Uterus (tissue), 4 donors: Measurements from ENCODE around the gene HEATR5B. TPM values are rescaled to one million over a fixed set of nuclear protein-coding genes. Genes with fewer than 3 reads are reported as not detected.
"Not testable (repeated sequence)": the region's sequence is repeated elsewhere in the genome, so short reads cannot be mapped to it uniquely, and the experiment has no call there.

Source experiments
- DNase-seq, 2 donors: peaks; one replicate each; pipeline ENCODE4 v3.0.0-alpha.2; 2019 to 2020
- H3K27ac ChIP-seq, 2 donors: fragments of 200-600 bp; sonication (generic); 1 replicate in 1 of 2; 2 replicates in 1 of 2; pipeline ENCODE4 v1.5.1; 2016 to 2018
- H3K27me3 ChIP-seq, 2 donors: fragments of 200-600 bp; sonication (generic); one replicate each; pipeline ENCODE4 v1.5.1; 2018 to 2019; ENCODE audit warnings: control low read depth in 1 of 2
- H3K36me3 ChIP-seq, 2 donors: fragments of 200-600 bp; sonication (generic); one replicate each; pipeline ENCODE4 v1.5.1; 2019; ENCODE audit warnings: control low read depth in 1 of 2
- H3K4me1 ChIP-seq, 2 donors: fragments of 200-600 bp; sonication (generic); one replicate each; pipeline ENCODE4 v1.5.1; 2018 to 2019; ENCODE audit warnings: control low read depth in 1 of 2
- H3K4me3 ChIP-seq, 2 donors: fragments of 200-600 bp; sonication (generic); 1 replicate in 1 of 2; 2 replicates in 1 of 2; pipeline ENCODE4 v1.5.1; 2018 to 2019; ENCODE audit warnings: mild to moderate bottlenecking in 1 of 2
- H3K9me3 ChIP-seq, 2 donors: fragments of 200-600 bp; sonication (generic); one replicate each; pipeline ENCODE4 v1.5.1; 2019; ENCODE audit warnings: control low read depth in 1 of 2
- POLR2A ChIP-seq, 2 donors: fragments of 450-650 bp; IDR thresholded peaks; one replicate each; pipeline ENCODE4 v1.6.1; 2016; ENCODE audit warnings: antibody characterized with exemption in 2 of 2, mild to moderate bottlenecking in 1 of 2, moderate library complexity in 1 of 2
- intact Hi-C: fragments of 100-400 bp; cut with DNase I; formaldehyde crosslinking; loops from one replicate; pipeline ENCODE4 v1.15.1; 2023; ENCODE audit warnings: low total_unique reads
- total RNA-seq, 4 donors: library from RNA; depleted of rRNA in 3 of 4; stranded (reverse); fragments of >200 nt in 3 of 4; gene quantifications; one replicate each; pipeline versions ENCODE4 v1.1.0 to v1.2.4, GENCODE V29; 2014 to 2023
- TF ChIP-seq, protein P1 (sequence below), 4 experiments: fragments of 200-600 bp in 2 of 4; fragments of 450-650 bp in 2 of 4; sonication (generic) in 2 of 4; IDR thresholded peaks; one replicate each; pipeline ENCODE4 v1.5.1; 2016 to 2019; ENCODE audit warnings: antibody characterized with exemption in 4 of 4, mild to moderate bottlenecking in 2 of 4, moderate library complexity in 1 of 4
- donor health status: DM: yes; HTN: yes; CAD: no.

The HEATR5B gene
- total RNA-seq, 4 donors from 2014 or later, result 17.9 to 90.9 (median 40.4) TPM

GRCh38 chr2:36951027-36951518 is 133.1 kb downstream of the HEATR5B start:
- Histone ChIP-seq H3K27me3 (no peaks in the 10 kb centered on the region), H3K9me3 (no peaks in the 10 kb centered on the region), H3K36me3 (no peaks in the 10 kb centered on the region), H3K4me3 (no peak overlapping the region), H3K27ac (no peak overlapping the region), H3K4me1 (no peaks in the 10 kb centered on the region)
- intact Hi-C loops, result no loop called here
- TF ChIP-seq POLR2A (IDR thresholded peaks at IDR 0.05), result no peak
- TF ChIP-seq, protein P1, sequence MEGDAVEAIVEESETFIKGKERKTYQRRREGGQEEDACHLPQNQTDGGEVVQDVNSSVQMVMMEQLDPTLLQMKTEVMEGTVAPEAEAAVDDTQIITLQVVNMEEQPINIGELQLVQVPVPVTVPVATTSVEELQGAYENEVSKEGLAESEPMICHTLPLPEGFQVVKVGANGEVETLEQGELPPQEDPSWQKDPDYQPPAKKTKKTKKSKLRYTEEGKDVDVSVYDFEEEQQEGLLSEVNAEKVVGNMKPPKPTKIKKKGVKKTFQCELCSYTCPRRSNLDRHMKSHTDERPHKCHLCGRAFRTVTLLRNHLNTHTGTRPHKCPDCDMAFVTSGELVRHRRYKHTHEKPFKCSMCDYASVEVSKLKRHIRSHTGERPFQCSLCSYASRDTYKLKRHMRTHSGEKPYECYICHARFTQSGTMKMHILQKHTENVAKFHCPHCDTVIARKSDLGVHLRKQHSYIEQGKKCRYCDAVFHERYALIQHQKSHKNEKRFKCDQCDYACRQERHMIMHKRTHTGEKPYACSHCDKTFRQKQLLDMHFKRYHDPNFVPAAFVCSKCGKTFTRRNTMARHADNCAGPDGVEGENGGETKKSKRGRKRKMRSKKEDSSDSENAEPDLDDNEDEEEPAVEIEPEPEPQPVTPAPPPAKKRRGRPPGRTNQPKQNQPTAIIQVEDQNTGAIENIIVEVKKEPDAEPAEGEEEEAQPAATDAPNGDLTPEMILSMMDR (IDR thresholded peaks at IDR 0.05), result no peak
- no peak for DNase-seq

- Histone ChIP-seq H3K4me1 (no peaks in the 10 kb centered on the region), H3K27ac (no peak overlapping the region), H3K36me3 (no peaks in the 10 kb centered on the region), H3K9me3 (no peaks in the 10 kb centered on the region), H3K4me3 (no peak overlapping the region), H3K27me3 (no peaks in the 10 kb centered on the region)
- intact Hi-C loops, result no loop called here
- TF ChIP-seq, protein P1 (IDR thresholded peaks at IDR 0.05), result no peak
- no peak for TF ChIP-seq POLR2A (IDR thresholded peaks at IDR 0.05)
- no peak for DNase-seq
These were observed 134.3 kb downstream of the HEATR5B start for GRCh38 chr2:36949845-36950244.

- H3K4me1 ChIP-seq, DNase-seq, intact Hi-C loops, H3K27me3 ChIP-seq, H3K4me3 ChIP-seq, H3K36me3 ChIP-seq, H3K9me3 ChIP-seq, H3K27ac ChIP-seq: not testable (repeated sequence)
These were observed 138.9 kb downstream of the HEATR5B start for GRCh38 chr2:36945240-36945639.

DNA sequence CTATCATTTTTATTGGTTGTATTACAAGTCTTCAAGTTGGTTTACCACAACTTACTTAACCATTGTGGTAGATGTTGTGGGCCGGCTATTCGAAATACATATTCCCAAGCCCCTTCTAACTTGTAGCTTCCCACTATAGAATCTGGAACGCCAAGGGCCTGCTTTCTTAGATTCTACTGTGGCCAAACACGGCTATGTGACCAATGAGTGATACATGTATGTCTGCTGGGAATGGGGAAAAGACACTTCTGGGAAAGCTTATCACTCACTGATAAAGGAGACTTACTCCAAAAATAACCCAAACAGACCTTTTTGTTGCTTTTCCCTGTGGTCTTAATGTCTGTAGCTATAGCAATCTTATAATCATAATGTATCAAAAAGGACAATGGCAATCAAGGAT is 142.3 kb downstream of the HEATR5B start:
- DNase-seq, result no peak
- H3K4me1 ChIP-seq, result no peaks in the 10 kb centered on the region
- no peaks in the 10 kb centered on the region for H3K36me3 ChIP-seq
- H3K9me3 ChIP-seq, result no peaks in the 10 kb centered on the region
- H3K4me3 ChIP-seq, result no peak overlapping the region
- H3K27ac ChIP-seq, result no peak overlapping the region
- no peaks in the 10 kb centered on the region for H3K27me3 ChIP-seq
- intact Hi-C loops, result no loop called here
- TF ChIP-seq POLR2A (IDR thresholded peaks at IDR 0.05), result no peak
- TF ChIP-seq, protein P1 (IDR thresholded peaks at IDR 0.05), result no peak

DNA sequence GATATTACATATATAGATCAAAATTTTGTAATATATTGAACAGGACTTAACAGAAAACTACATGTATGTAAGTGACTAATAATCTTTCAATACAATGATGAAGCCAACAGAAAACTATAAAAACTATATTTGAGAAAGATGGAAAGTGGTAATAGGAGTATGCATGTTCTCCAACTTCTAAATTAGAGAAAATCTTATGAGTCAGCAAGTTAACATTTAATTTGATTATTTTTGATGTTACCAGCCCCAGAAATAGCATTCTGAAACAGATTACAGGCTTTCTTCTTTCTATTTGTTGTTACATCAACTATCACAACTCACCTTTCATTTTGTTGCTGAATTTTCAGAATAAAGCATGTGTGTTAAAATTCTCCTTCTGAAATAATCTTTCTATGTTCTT is 147.6 kb downstream of the HEATR5B start:
- DNase-seq, H3K27ac ChIP-seq, intact Hi-C loops, H3K27me3 ChIP-seq, H3K9me3 ChIP-seq, H3K4me1 ChIP-seq, H3K36me3 ChIP-seq, H3K4me3 ChIP-seq: not testable (repeated sequence)

GRCh38 chr2:36931688-36932087 is 152.5 kb downstream of the HEATR5B start:
- DNase-seq, intact Hi-C loops, H3K4me3 ChIP-seq, H3K4me1 ChIP-seq, H3K9me3 ChIP-seq, H3K27ac ChIP-seq, H3K27me3 ChIP-seq, H3K36me3 ChIP-seq: not testable (repeated sequence)

Other genes with a start within 250 kb of the HEATR5B start
- gene STRN, start 117.8 kb downstream of the HEATR5B start, total RNA-seq, result 10 to 100 TPM; 12.0 to 29.0 (median 20.2) TPM
- gene GPATCH11, start 146 bp upstream of the HEATR5B start, total RNA-seq, result 10 to 100 TPM in 1 of 4 donors, 1 to 10 TPM in 3; 2.8 to 13.1 (median 5.4) TPM
- 10 to 100 TPM; 13.3 to 90.8 (median 45.4) TPM for gene EIF2AK2, start 72.6 kb upstream of the HEATR5B start, total RNA-seq
- not detected for gene SULT6B1, start 104.3 kb upstream of the HEATR5B start, total RNA-seq
- gene CEBPZOS, start 112.1 kb upstream of the HEATR5B start, total RNA-seq, result 10 to 100 TPM in 2 of 4 donors, 1 to 10 TPM in 2; 6.2 to 49.4 (median 16.3) TPM
- 10 to 100 TPM; 16.5 to 68.6 (median 53.8) TPM for gene CEBPZ, start 147.2 kb upstream of the HEATR5B start, total RNA-seq
- 10 to 100 TPM; 11.3 to 35.7 (median 19.3) TPM for gene NDUFAF7, start 147.3 kb upstream of the HEATR5B start, total RNA-seq
- 100 to 1,000 TPM in 1 of 4 donors, 10 to 100 TPM in 3; 53.8 to 128 (median 57.7) TPM for gene PRKD3, start 240.5 kb upstream of the HEATR5B start, total RNA-seq